ENCODE data around the gene MAP3K7CL. TPM values are rescaled to one million over a fixed set of nuclear protein-coding genes. Genes with fewer than 3 reads are reported as not detected.

MAP3K7CL gene
- total RNA-seq, 1 experiment from 2014 or later: 0.31 TPM

DNA sequence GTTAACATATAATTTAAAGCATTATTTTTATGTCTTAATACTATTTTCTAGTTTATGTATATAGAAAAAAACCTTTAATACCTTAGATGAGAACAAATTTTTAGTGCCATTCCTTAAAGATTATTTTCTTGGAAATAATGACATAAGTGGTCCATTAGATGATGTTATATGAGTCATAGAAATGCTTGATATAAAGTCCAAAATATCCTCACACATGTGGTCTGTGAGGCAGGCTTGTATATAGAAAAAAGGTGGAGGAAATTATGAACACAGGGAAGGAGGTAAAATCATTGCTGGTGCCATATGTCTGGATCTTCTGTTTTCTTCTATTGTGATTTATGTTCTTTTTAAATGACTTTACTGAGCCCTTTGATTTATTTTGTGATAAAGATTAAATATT lies 79.3 kb downstream of the MAP3K7CL start:
- Histone ChIP-seq H3K27ac (ENCODE audit: low read length) (no peak overlapping the region), H3K4me1 (ENCODE audit: control insufficient read depth, insufficient read depth, low read length) (no peaks in the 10 kb centered on the region), H3K36me3 (ENCODE audit: control insufficient read depth, insufficient read depth, low read length) (no peaks in the 10 kb centered on the region), H3K4me3 (ENCODE audit: low read depth in 2 of 2, low read length in 2 of 2) (no peak overlapping the region), H3K9me3 (ENCODE audit: control insufficient read depth, insufficient read depth, low read depth, low read length) (no peaks in the 10 kb centered on the region), H3K27me3 (ENCODE audit: control insufficient read depth, insufficient read depth, low read length) (no peaks in the 10 kb centered on the region)
- ChIA-PET POLR2A (no interaction called here), CTCF (no interaction called here)
- BruUV-seq (replicated peaks): no TSS peak
- DNase-seq (ENCODE audit: low read depth, low spot score) (no peak), ATAC-seq (no peak)
- in situ Hi-C loops (cut with HindIII; ENCODE audit: low pct_unique_long_range_greater_than_20kb, low sequenced_read_pairs): no loop called here
- TF ChIP-seq TCF7L2 (IDR thresholded peaks at IDR 0.05; ENCODE audit: low read depth, low read length) (no peak), SIN3A (IDR thresholded peaks at IDR 0.05; ENCODE audit: borderline replicate concordance, insufficient read depth, low read depth, low read length) (no peak), CTCF (IDR thresholded peaks at IDR 0.05) (no peak), REST (IDR thresholded peaks at IDR 0.05; ENCODE audit: insufficient read depth in 1 of 2, low read depth in 2 of 2, low read length in 1 of 2) (no peak), POLR2AphosphoS5 (IDR thresholded peaks at IDR 0.05; ENCODE audit: low read depth, low read length) (no peak)
- intact Hi-C loops (cut with micrococcal nuclease; ENCODE audit: unreplicated experiment): no loop called here

DNA sequence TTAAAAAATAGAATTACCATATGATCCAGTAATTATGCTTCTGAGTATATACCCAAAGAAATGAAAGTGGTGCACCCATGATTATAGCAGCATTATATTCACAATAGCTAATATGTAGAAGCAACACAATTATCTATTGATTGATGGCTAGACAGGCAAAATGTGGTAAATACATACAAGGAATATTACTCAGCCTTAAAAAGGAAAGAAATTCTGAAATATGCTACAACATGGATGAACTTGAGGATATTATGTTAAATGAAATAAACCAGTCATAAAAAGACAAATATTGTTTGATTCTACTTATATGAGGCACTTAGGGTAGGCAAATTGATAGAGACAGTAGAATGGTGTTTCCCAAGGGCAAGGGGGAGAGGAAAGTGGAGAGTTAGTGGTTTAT lies 80.8 kb downstream of the MAP3K7CL start:
- CTCF ChIA-PET: no interaction called here
- H3K9me3 ChIP-seq (ENCODE audit: control insufficient read depth, insufficient read depth, low read depth, low read length): no peaks in the 10 kb centered on the region
- intact Hi-C loops (cut with micrococcal nuclease; ENCODE audit: unreplicated experiment): no loop called here
- H3K36me3 ChIP-seq (ENCODE audit: control insufficient read depth, insufficient read depth, low read length): no peaks in the 10 kb centered on the region
- in situ Hi-C loops (cut with HindIII; ENCODE audit: low pct_unique_long_range_greater_than_20kb, low sequenced_read_pairs): no loop called here
- ATAC-seq (no peak), DNase-seq (ENCODE audit: low read depth, low spot score) (no peak)
- POLR2A ChIA-PET: no interaction called here
- no peaks in the 10 kb centered on the region for H3K27me3 ChIP-seq (ENCODE audit: control insufficient read depth, insufficient read depth, low read length)
- H3K4me1 ChIP-seq (ENCODE audit: control insufficient read depth, insufficient read depth, low read length): no peaks in the 10 kb centered on the region
- TF ChIP-seq CTCF (IDR thresholded peaks at IDR 0.05) (no peak), SIN3A (IDR thresholded peaks at IDR 0.05; ENCODE audit: borderline replicate concordance, insufficient read depth, low read depth, low read length) (no peak), POLR2AphosphoS5 (IDR thresholded peaks at IDR 0.05; ENCODE audit: low read depth, low read length) (no peak), TCF7L2 (IDR thresholded peaks at IDR 0.05; ENCODE audit: low read depth, low read length) (no peak), REST (IDR thresholded peaks at IDR 0.05; ENCODE audit: insufficient read depth in 1 of 2, low read depth in 2 of 2, low read length in 1 of 2) (no peak)
- BruUV-seq (replicated peaks): no TSS peak
- H3K27ac ChIP-seq (ENCODE audit: low read length): no peak overlapping the region
- no peak overlapping the region for H3K4me3 ChIP-seq (ENCODE audit: low read depth in 2 of 2, low read length in 2 of 2)

Measured in Panc1 (cell line).